ENCODE data around the gene IGF1R.

The IGF1R gene

DNA sequence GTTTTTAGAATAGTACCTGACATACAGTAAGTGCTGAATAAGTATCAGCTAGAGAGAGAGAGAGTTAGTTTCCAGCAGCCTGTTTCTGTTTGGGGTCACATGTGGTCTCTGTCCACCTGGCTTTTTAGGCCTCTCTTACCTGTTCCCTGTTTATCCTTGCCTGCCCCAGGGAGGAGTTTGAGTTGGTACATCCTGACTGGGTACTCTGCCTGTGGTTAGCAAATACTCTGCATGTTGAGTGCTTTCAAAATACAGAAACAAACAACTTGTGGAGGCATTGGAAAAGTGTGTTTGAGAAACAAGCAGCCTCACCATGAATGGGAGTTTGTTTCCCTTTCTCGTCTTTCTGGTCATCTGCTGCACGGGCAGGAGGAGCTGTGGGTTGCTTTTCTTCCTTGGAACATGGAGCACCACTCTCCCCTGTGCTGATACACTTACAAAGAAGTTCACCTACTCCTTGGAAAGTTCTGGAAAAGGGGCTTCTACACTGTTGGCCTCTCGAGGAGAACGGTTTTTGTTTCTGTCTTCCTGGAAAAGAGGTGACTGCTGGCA lies 193.2 kb downstream of the IGF1R start:
- no peak for DNase-seq

DNA sequence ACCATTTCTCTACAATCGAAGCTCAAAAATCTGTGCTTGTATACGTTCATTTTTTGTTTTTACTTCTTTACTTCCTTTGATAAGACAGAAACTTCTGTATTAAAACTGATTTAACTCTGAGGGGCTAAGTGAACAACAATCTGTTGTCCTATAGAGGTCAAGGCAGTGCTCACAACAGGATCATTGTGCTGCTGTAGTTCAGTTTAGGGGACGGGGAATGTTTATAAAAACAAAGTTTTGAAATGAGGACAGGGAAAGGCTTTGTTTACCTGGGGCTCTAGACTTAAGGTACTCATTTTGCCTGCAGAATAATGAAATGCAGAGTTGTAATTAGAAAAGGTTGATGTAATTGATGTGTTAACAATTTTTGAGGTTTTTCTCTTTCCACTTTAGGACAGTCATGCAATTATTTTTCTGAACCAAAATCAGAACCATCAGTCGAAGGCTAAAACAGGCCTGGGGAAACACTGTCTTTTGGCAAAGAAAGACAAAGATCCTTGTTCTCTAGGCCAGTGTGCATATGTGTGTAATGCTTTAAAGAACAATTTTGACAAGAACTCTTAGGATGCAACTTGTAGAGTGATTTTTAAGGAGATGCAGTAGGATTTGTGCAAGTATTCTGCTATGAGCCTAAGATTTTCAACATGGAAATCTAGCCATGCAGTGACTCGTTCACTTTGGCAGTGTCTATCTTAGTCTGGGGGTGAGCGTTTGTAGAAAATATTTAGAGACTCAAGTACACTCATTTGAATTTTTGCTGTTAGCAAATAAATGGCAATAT lies 194.0 kb downstream of the IGF1R start:
- no peak for DNase-seq

DNA sequence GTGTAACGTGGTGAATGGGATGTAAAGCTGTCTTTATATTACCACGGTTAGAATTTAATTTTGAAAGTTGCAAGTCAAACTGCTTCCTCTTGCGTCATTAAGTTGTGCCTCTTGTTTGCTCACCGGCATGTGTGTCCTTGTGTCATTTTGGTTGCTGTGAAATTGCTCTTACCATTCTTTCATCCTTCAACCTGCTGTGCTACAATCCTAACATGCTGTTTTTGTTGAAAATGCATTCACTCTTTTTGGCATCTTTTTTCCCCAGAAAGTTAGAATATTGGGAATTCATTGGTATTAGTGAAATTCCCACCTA lies 194.6 kb downstream of the IGF1R start:
- no peak for DNase-seq

DNA sequence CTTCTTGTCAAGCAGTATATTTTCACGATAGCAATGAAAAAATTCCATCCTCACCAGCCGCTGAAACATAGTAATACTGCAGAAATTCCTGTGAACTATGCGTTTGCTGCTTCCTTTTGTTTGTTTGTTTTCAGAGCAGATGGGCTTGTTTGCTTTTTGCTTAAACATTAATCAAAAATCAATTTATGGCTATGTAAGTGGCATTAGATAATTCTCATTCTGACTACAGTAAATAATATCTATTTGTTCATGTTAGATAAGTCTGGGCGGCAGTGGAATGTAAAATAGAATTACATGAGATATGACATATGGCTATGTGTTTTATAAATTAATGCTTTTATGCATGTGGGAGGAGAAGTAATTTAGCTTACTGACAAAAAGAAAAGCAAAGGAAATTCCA lies 195.5 kb downstream of the IGF1R start:
- DNase-seq, result no peak

DNA sequence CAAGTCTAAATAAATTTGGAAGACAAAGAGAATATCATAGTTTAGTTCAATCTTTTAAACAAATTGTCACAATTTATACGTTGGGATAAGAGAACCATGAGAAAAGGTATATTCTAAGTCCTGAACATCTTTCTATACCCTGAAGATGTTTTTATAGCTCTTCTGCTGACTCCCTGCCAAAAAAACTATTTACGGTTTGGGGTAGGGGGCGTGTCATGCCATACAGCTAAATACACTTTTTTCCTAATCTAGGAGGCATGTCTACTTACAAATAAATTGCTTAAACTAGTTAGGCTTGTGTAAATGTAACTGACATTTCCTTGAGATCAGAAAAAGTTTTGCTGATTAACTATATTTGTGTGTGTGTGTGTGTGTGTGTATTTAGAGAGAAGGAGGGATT lies 195.9 kb downstream of the IGF1R start:
- DNase-seq, result no peak

DNA sequence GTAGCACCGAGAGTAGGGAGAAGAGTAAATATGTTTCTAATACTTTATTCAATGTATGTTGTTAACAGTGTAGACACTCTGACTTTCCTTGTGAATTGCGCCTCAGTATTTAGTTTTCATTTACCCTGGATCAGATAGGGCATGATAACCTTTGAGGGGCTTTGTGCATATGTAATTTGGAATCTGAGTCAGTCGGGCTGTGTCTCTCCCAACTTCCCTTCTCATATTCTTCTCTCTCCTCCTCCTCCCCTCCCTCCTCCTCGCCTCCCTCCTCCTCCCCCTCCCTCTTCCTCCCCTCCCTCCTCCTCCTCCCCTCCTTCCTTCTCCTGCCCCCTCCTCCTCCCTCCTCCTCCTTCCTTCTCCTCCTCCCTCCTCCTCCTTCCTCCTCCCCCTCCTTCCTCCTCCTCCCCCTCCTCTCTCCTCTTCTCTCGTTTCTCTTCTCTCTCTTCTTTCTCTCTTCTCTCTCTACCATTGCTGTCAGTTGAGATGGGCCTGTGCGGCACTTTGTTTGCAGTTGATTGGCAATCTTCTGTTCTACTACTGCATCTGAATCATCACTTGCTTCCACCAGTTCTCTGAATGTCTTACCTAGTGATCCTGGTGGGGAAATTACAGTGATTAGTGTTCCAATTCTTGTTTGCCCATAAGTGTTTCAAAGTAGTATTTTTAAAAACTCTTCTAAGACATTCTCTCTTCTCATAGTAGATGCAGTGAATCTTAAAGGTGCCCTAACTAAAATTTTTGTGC lies 197.0 kb downstream of the IGF1R start:
- no peak for DNase-seq

DNA sequence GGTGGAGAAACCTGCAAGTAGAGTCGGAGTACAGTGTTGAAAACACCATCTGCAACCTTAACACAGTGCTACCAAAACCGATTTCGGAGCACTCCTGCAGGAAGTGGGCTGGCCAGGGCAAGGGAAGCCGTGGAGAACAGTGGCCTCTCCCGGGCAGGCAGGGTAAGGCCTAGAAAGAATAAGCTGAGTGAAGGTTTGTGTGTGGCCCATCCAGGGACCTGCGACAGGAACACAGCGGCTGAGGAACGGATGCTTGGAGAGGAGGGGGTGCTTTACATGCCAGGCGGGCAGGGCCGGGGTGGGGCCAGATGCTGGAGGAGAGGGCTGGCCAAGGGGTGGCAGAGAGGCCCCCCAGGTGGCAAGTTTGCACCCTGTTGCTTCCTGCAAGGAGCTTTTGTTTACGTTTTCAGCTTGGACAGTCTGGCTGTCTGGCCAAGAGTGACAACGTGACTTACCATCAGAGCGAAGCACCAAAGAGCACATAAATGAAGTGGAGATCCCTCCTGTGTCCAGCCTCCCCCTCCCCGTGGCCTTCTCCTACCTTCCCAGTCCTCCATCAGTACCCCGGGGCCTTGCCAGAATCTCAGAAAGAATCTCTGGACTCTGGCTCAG lies 202.7 kb downstream of the IGF1R start:
- peak in 1 of 2 experiments; percentile 55 for DNase-seq

DNA sequence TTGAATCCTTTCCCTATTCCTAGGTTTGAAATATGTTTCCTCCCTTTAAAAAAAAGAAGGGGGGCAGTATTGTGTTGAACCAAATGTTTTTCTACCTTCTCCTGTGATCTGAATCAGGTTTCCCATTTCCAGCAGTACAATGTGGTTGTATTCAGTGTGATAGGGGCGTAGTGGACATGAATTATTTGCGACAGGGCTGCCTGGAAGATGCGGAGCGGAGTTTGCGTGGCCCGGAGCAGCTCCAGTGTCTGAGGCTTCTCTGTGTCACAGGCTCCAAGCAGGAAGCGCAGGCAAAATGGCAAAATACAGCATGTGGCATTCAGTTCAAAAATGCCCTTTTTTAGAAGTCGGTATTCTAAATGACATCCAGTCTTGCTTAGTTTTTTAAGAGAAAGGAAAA lies 204.8 kb downstream of the IGF1R start:
- DNase-seq, result peak; percentile 42 to 88

DNA sequence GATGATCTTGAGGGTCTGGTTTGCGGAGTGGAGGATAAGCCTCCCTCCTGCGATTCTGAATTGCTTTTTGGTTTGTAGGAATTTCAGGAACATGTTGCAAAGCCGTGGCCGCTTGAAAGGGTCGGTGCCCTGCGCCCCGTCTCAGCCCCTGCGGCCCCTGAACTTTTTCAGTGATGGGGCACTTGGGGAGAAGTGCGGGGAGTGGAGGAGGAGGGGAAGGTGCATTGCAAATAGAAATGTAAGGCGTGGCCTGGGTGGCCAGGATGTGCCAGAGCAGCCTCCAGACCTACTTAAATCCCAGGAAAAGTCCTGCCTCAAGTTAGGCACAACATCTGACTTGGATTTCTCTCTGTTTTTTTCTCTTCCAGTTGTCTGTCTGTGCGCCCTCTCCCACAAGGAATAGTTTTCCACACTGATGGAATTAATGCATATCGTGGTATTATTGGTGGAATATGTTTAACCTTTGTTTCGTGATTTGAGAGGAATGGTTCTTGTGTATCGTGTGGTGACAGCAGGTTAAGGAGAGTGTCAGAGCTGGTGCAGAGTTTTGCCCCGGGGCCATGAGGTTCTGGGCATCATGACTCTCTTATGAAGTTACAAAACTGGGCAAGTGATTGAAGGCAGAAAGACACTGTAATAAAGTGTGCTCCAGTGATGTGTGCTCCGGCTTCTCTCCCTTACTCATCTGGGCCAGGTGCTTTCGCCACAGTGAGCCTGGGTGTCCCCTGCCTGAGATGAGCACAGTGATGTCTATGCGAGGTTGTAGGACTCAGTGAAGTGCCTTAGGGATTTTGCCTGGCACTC lies 205.5 kb downstream of the IGF1R start:
- no peak for DNase-seq

DNA sequence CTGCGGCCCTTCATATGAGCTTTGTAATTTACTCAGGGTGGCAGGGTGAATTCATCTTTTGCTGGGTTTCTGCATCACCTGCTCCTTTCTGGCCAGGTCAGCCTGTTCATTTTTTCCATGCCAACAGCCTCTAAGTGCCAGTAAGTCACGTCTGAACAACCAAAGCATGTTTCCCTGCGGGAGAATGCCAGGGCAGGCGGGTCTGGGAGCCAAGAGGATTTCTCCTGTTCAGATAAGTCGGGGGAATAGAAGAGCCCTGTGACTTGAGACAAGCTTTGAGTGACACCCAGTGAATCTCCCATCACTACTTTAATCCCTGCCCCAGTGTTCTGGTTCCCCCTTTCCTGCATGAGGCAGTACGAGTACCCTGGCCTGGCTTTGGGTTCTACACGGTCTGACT lies 206.2 kb downstream of the IGF1R start:
- peak in 1 of 2 experiments; percentile 14 for DNase-seq

DNA sequence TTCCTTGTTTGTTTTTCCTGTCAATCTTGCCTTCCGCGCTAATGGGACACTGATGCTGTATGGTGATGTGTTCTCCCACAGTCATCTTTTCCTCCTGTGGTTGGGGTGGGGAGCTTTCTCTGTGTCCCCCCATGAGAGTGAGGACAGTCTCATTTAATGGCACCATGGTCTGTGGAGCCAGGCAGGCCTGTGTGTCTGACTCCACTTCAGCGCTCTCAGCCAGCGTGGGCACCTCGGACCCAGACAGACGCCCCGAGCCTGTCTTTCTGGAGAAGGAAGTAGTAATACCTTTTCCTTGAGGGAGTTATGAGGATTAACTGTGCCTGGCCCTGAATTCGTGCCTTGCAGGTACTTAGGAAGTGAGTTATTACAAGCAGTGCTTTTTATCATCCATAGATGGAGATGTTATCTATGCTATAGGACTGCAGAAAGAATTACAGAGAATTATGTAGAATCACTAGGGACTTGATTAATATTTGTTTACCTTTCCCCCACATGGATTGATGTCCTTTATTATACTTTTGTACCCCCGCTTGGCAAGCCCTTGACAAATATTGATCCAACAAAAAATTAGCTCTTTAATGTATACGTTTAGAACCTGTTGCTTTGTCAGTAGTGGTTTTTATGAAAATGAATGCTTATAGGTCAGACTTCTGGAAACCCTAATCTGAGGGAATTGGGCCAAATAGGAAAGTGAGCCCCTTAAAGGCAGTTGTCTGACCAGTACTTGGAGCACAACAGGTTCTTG lies 206.9 kb downstream of the IGF1R start:
- no peak for DNase-seq

DNA sequence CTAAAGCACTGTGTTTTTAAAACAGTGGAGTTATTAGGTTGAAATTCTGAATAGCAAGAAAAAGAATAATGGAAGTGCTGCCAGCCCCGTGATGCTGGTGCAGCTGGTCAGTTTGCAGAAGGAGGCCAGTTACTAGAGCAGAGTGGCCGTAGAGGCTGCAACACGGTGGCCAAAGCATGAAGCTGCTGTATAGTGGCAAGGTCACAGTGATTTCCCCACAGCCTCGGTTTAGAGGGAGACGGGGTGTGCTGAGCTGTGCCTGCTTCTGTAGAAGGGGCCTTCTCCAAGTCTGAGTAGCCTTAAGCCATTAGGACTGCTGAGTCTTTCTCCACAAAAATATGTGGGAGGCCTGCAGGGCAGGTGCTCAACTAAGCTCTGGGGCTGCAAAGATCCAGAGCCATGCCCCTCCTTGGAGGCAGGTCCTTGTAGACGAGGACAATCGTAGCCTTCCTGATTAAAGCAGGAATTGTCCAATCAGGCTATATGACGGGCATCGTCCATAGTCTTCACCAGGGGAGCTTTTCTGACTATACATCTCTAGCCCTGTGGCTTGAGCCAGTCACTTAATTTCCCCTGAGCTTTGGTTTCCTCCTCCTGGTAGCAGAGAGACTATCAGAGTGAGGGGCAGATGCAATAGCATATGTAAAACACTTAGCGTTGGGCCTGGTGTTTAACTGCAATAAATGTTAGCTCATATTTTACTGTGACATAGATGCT lies 207.6 kb downstream of the IGF1R start:
- no peak for DNase-seq

DNA sequence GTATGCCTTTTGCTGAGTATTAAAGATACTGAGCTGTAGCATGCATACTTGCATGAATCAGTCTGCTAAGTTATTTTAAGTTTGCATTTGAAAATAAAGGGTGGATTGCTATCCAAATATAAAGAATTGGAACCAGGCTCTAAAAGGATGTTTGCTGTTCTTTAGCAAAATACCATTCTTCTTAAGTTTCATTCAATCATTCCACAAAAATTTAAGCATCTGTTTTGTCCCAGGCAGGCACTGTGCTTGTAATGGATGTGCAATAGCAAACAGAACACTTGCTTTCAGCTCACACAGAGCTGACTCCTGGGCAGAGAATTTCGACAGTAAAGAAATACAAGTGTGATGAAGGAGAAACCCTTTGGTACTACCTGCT lies 208.2 kb downstream of the IGF1R start:
- no peak for DNase-seq

DNA sequence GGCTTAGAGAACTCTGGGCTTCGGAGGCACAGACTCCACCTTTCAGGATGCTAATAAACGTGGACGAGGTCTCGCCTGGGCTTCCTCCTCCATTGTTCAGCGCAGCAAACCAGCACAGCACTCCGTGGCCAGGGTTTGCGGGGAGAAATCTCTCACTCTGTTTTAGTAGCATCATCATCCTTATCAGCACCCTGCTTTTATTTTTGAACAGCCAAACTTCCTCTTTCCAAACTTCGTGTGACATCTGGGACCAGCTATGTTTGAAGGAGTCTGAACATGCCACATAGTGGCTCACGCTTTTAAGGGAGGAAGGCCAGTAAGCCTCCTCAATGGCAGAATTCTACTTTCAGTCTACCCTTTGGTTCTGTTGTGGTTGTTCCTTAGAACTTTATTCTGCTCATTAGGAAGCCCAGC lies 210.3 kb downstream of the IGF1R start:
- no peak for DNase-seq

DNA sequence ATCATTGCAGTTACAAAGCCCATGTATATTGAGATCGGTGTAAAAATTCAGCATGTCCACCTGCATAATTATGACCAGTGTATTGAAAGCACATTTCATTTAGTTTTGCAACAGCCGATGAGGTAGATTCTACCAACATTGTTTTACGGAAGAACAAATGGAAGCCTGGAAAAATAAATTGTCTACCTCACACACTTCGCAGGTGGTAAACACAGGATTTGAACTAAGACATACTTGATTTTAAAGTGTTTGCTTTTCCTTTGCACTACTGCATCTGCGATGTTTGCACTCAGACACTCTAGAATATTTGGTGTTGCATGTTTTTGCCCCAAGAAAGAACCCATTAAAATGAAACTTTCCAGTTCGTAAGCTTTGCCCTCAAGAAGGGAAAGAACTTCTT lies 210.8 kb downstream of the IGF1R start:
- no peak for DNase-seq

DNA sequence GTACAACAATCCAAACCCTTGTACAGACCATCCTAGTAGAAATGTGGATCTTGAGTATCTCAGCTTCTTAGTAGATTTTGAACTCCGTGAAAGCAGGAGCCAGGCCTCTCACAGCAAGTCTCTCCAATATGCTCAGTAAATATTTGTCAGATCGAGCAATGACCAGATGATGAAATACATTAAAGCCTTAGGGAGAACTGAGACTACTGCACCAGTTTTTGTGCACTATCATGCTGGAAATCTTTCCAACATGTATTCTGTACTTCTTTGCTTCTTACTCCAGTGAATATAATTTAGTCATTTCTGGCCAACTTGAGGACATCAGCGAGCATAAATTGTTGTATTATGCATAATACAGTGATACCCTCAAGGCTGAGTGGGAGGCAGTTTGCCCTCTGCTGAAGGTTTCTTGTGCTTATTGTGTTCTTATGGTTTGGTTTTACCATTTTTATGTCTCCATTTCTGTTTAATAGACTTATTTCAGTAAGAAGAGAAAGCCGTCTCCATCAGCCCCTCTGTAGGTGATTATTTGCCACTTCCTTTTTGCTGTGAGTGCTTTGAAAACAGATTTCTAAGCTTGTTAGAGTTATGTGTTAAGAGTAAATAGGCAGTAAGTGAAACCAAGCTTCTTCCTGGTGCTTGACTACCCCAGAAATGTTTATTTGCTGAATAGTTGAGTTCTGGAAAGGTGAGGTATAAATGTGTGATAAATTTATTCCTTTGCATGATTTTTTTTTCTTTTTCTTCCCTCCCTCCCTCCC lies 212.1 kb downstream of the IGF1R start:
- DNase-seq, result no peak

DNA sequence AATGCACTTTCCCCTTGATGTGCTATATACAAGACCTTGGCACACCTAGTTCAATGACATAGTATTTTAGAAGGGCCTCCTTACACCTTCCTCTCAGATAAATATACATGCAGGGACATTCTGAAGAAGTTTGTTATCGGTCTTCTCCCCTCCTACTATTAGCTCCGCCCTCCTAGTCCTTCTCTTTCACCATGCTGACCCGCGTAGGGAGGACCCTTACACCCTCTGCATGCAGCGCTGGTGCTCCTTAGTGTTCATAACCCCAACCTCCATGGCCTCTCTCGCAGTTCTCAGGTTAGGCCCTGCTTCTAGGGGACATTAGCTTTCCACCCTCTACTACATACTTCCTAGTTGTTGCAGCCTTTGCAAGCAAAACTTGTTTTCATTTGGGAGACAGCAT lies 212.8 kb downstream of the IGF1R start:
- no peak for DNase-seq

DNA sequence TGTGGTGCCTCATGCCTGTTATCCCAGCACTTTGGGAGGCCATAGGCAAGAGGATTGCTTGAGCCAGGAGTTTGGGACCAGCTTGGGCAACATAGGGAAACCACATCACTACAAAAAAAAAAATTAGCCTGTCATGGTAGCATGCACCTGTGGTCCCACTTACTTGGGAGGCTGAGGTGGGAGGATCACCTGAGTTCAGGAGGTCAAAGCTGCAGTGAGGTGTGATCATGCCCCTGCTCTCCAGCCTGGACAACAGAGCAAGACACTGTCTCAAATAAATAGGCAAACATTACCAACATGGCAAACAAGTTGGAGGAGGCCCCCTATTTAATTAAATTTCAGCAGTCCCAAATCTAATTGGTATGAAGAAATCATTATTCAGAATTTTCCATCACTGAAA lies 215.6 kb downstream of the IGF1R start:
- DNase-seq, result no peak

DNA sequence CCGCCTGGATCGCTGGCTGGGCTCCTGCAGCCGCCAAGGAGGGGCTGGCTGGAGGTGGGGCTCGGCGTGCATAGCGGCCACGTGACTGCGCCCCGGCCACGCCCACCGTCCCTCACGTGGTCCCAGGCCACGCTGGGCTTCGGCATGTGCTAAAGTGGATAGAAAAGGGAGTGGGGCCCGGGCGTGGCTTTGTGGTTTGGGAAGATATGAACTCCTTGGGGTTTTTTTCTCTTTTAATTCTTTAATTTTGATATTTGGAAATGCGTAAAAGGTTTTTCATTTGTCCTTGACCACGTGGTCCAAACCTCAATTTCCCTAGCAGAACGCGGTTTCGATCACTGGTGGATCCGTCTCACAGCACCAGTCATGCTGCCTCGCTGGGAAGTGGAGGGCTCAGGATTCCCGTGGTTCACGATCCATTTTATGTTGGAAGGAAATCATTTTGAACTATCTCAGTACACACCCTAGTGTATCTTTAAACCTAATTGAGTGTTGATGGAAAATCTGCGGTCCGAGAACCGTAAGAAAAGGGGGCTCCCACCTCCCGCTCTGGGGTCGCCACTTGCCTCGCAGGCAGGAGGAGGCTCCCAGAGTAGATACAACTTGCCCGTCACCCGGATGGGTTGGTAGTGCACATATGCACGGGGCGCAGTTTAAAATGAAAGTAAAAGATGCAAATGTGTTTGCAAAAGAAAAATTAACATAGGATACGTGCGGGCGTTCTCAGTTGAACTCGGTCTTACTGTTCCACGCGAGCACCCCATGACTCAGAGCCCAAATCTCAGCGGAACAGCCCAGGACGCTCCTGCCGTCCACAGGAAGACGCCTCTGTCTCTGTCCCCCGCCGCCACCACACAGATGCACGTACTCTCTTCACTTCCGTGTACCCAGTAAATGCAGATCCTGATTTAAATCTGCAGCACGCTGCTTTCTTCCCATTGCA lies 217.3 kb downstream of the IGF1R start:
- DNase-seq, result no peak

DNA sequence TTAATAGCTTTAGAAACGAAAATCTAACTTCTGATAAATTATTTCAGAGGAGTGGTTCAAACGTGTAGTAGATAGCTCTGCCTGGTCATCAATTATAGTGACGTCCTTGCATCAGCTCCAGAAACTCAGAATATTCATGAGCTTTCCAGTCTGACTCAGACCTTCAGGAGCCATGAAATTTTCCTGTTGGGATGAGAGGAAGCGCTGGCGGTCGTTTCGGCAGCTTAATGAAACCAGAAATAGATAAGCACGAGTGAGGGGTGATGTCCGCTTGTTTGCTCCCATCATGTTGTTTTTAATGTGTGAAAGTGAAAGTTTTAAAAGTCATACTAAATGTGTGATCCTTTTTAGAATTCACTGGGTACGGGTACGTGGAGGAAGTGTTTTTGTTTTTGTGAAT lies 218.2 kb downstream of the IGF1R start:
- no peak for DNase-seq
